Measurements from ENCODE around the gene LCN6.

DNA sequence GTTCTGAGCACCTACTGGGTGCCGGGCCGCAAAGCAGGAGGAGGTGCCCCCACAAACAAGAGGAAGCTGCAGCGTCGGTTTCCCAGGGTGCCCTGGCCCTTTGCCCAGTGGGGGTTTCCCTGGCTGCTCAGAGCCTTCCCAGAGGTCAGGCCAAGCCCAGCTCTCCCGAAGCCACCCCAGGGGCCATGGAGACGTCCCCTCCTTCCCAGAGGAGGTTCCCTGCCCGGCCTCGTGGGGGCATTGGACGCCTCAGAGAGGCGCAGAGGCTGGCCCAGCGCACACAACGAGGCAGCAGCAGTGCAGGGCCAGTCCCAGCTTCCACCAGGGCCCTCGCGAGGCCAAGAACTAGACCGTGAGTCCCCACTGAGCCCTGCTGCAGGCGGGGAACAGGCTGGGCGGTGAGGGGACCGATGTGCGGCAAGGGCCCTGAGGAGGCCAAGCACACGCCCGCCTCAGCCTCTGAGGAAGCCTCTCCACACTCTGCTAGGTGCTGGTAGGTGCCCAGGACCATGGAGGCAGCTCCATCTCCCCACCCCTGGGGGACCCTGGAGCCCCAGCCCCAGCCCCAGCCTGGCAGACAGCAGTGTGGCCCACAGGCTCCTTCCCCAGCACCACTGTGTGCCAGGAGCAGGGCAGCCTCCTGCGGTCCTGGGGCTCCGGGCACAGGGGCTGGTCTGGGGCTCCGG, 29.0 kb downstream of the LCN6 start:
- TF ChIP-seq, protein P1, sequence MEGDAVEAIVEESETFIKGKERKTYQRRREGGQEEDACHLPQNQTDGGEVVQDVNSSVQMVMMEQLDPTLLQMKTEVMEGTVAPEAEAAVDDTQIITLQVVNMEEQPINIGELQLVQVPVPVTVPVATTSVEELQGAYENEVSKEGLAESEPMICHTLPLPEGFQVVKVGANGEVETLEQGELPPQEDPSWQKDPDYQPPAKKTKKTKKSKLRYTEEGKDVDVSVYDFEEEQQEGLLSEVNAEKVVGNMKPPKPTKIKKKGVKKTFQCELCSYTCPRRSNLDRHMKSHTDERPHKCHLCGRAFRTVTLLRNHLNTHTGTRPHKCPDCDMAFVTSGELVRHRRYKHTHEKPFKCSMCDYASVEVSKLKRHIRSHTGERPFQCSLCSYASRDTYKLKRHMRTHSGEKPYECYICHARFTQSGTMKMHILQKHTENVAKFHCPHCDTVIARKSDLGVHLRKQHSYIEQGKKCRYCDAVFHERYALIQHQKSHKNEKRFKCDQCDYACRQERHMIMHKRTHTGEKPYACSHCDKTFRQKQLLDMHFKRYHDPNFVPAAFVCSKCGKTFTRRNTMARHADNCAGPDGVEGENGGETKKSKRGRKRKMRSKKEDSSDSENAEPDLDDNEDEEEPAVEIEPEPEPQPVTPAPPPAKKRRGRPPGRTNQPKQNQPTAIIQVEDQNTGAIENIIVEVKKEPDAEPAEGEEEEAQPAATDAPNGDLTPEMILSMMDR (IDR thresholded peaks at IDR 0.05) = no peak
- TF ChIP-seq POLR2AphosphoS5 (IDR thresholded peaks at IDR 0.05) = no peak

All from suprapubic skin (tissue), 3 donors.